GM12878 (cell line): ENCODE data around the gene TMCC2. TPM values are rescaled to one million over a fixed set of nuclear protein-coding genes. Genes with fewer than 3 reads are reported as not detected.

Experiments used
- ATAC-seq: fragments of 200-7000 bp; cut with Tn5 transposase; 3 replicates; pipeline ENCODE4 v1.9.1; 2020; ENCODE audit warnings: mild to moderate bottlenecking, moderate library complexity
- BruUV-seq: library from RNA; stranded (reverse); fragments of 400-500 nt; replicated peaks from 2 replicates; lab custom pipeline; 2021; lab: Mats Ljungman, UMichigan
- CTCF ChIA-PET: fragments of 300-600 bp; sonication (Branson Sonifier 250); formaldehyde crosslinking; extraction: SDS; loops from one replicate; lab custom pipeline; 2021; ENCODE audit warnings: inconsistent platforms; lab: Yijun Ruan, JAX
- POLR2A ChIA-PET: fragments of 350-600 bp; formaldehyde crosslinking; extraction: SDS; loops from one replicate; lab custom pipeline; 2021; ENCODE audit warnings: inconsistent platforms; lab: Charles Lee
- RAD21 ChIA-PET: fragments of 300-600 bp; sonication (Branson Sonifier 250); formaldehyde crosslinking; loops from one replicate; lab custom pipeline; 2023; ENCODE audit warnings: antibody characterized with exemption; ENCODE audit not compliant: unreplicated experiment; lab: Charles Lee
- SMC1A ChIA-PET: fragments of 300-600 bp; sonication (Branson Sonifier 250); formaldehyde crosslinking; loops from one replicate; lab custom pipeline; 2023; ENCODE audit not compliant: unreplicated experiment, uncharacterized antibody; lab: Charles Lee
- DNase-seq: peaks from one replicate; pipeline ENCODE4 v3.0.0-alpha.2; 2011; ENCODE audit warnings: low read depth, low spot score
- FAIRE-seq: peaks from 3 replicates; lab custom pipeline; 2011; peaks lifted over from hg19 to GRCh38; lab: Jason Lieb, UNC
- H2AFZ ChIP-seq: 2 replicates; pipeline ENCODE4 v1.6.0; 2011; ENCODE audit warnings: low read depth, low read length, control low read depth; ENCODE audit not compliant: control insufficient read depth
- H3K27ac ChIP-seq: 2 replicates; pipeline ENCODE4 v1.5.1; 2011; ENCODE audit warnings: control low read depth; ENCODE audit not compliant: control insufficient read depth, insufficient read depth
- H3K27me3 ChIP-seq, 2 experiments: replicated peaks in 1 of 2; 2 replicates each; pipeline versions ENCODE4 v1.6.0 to v1.6.1; 2011; ENCODE audit warnings: low read length in 1 of 2; ENCODE audit not compliant: control insufficient read depth in 2 of 2, insufficient read depth in 2 of 2
- H3K36me3 ChIP-seq, 2 experiments: 2 replicates each; pipeline ENCODE4 v1.5.1; 2011; ENCODE audit warnings: low read length in 1 of 2; ENCODE audit not compliant: control insufficient read depth in 2 of 2, insufficient read depth in 2 of 2
- H3K4me1 ChIP-seq: 2 replicates; pipeline ENCODE4 v1.6.1; 2011; ENCODE audit warnings: mild to moderate bottlenecking, low read length, moderate library complexity, mixed read lengths; ENCODE audit not compliant: control insufficient read depth, insufficient read depth
- H3K4me2 ChIP-seq: 2 replicates; pipeline ENCODE4 v1.6.0; 2011; ENCODE audit warnings: control low read depth; ENCODE audit not compliant: control insufficient read depth, insufficient read depth
- H3K4me3 ChIP-seq: fragments of 200-600 bp; sonication (generic); 2 replicates; pipeline ENCODE4 v1.5.1; 2016
- H3K79me2 ChIP-seq: 2 replicates; pipeline ENCODE4 v1.6.0; 2011; ENCODE audit warnings: low read length; ENCODE audit not compliant: control insufficient read depth, insufficient read depth
- H3K9ac ChIP-seq: 2 replicates; pipeline ENCODE4 v1.8.0; 2011; ENCODE audit warnings: low read length, control low read depth, mixed read lengths; ENCODE audit not compliant: control insufficient read depth, insufficient read depth
- H3K9me3 ChIP-seq: replicated peaks from 3 replicates; pipeline ENCODE4 v1.5.1; 2011; ENCODE audit warnings: mild to moderate bottlenecking, low read length; ENCODE audit not compliant: control insufficient read depth, insufficient read depth
- H4K20me1 ChIP-seq: 2 replicates; pipeline ENCODE4 v1.6.0; 2011; ENCODE audit not compliant: control insufficient read depth, insufficient read depth
- ETV6 ChIP-seq, 2 experiments: fragments of 450-650 bp in 1 of 2; IDR thresholded peaks in 1 of 2; conservative IDR thresholded peaks in 1 of 2; 2 replicates each; pipeline ENCODE4 v1.6.1; 2014; ENCODE audit warnings: antibody characterized with exemption in 1 of 2, borderline replicate concordance in 1 of 2, low read depth in 1 of 2, mild to moderate bottlenecking in 1 of 2, moderate library complexity in 1 of 2
- IKZF1 ChIP-seq: fragments of 450-650 bp; conservative IDR thresholded peaks from 2 replicates; pipeline ENCODE4 v1.6.1; 2017; ENCODE audit warnings: antibody characterized with exemption, mild to moderate bottlenecking
- IRF4 ChIP-seq: IDR thresholded peaks from 2 replicates; pipeline ENCODE4 v1.6.1; 2011; ENCODE audit warnings: low read depth, low read length
- POLR2A ChIP-seq: IDR thresholded peaks from 2 replicates; pipeline ENCODE4 v1.6.1; 2011; ENCODE audit warnings: low read depth, mild to moderate bottlenecking, low read length
- RELB ChIP-seq: fragments of 450-650 bp; IDR thresholded peaks from 2 replicates; pipeline ENCODE4 v1.6.1; 2017; ENCODE audit warnings: low read depth, mild to moderate bottlenecking, moderate library complexity
- SREBF1 ChIP-seq: IDR thresholded peaks from 2 replicates; pipeline ENCODE4 v1.6.1; 2012; ENCODE audit warnings: mild to moderate bottlenecking, low read length
- SREBF2 ChIP-seq: IDR thresholded peaks from 2 replicates; pipeline ENCODE4 v1.6.1; 2012; ENCODE audit warnings: mild to moderate bottlenecking, low read length
- STAT3 ChIP-seq: IDR thresholded peaks from 2 replicates; pipeline ENCODE4 v1.6.1; 2011; ENCODE audit warnings: low read depth, low read length, improper control_type of control experiment
- WRNIP1 ChIP-seq: IDR thresholded peaks from 2 replicates; pipeline ENCODE4 v1.6.1; 2011; ENCODE audit warnings: low read depth, low read length, improper control_type of control experiment, borderline replicate concordance
- ZNF217 ChIP-seq: fragments of 450-650 bp; IDR thresholded peaks from 2 replicates; pipeline ENCODE4 v1.6.1; 2017; ENCODE audit warnings: antibody characterized with exemption, mild to moderate bottlenecking
- ZNF622 ChIP-seq: fragments of 450-650 bp; IDR thresholded peaks from 2 replicates; pipeline ENCODE4 v1.6.1; 2017; ENCODE audit warnings: mild to moderate bottlenecking, inconsistent platforms
- WGBS: methylation state at CpG from one replicate; pipeline ENCODE4 v1.1.6; 2016; ENCODE audit warnings: low lambda C conversion rate; ENCODE audit not compliant: insufficient replicate concordance, insufficient coverage; ENCODE audit errors: missing lambda C conversion rate; 5-methylcytosine and 5-hydroxymethylcytosine counted together
- in situ Hi-C: fragments of 300-500 bp; cut with MboI; formaldehyde crosslinking; loops from 9 replicates; pipeline ENCODE4 v1.14.3; 2018; ENCODE audit warnings: mixed read lengths
- intact Hi-C: fragments of 100-400 bp; cut with micrococcal nuclease; formaldehyde crosslinking; loops from one replicate; pipeline ENCODE4 v1.14.2; 2022; ENCODE audit not compliant: unreplicated experiment
- polyA plus RNA-seq, 11 experiments: library from polyadenylated mRNA; depleted of rRNA in 4 of 11; unstranded in 6 of 11; stranded (reverse) in 5 of 11; fragments of >200 nt; fragmentation: Nextera tagmentation in 4 of 11; fragmentation: Illumina TruSeq in 1 of 11; extraction: Ambion mirVana in 4 of 11; extraction: Trizol in 1 of 11; gene quantifications; 1 replicate in 1 of 11; 2 replicates in 10 of 11; pipeline versions ENCODE4 v1.2.1 to v1.2.3, GENCODE V29; 2011 to 2016; ENCODE audit warnings: inconsistent platforms in 2 of 11, missing spikeins in 2 of 11, low read depth in 1 of 11
- total RNA-seq, 4 experiments: library from RNA; depleted of rRNA in 3 of 4; stranded (reverse); fragments of >200 nt in 3 of 4; fragmentation: Illumina TruSeq in 1 of 4; extraction: Trizol in 1 of 4; gene quantifications; 2 replicates each; pipeline versions ENCODE4 v1.2.1 to v1.2.3, GENCODE V29; 2013 to 2021
- TF ChIP-seq, protein P1 (sequence below): fragments of 450-650 bp; IDR thresholded peaks from 2 replicates; pipeline ENCODE4 v1.6.1; 2016; ENCODE audit warnings: mild to moderate bottlenecking
- TF ChIP-seq, protein P2 (sequence below): fragments of 450-650 bp; IDR thresholded peaks from 2 replicates; pipeline ENCODE4 v1.6.1; 2017; ENCODE audit warnings: mild to moderate bottlenecking, low read depth, inconsistent platforms; ENCODE audit not compliant: poor library complexity, severe bottlenecking

TMCC2 gene
- total and polyA plus RNA-seq, 10 of the 15 experiments (the other 5 are each of a cell fraction or from before 2014, with no cell fraction given): 0.06 to 2.3 (median 0.76) TPM

DNA sequence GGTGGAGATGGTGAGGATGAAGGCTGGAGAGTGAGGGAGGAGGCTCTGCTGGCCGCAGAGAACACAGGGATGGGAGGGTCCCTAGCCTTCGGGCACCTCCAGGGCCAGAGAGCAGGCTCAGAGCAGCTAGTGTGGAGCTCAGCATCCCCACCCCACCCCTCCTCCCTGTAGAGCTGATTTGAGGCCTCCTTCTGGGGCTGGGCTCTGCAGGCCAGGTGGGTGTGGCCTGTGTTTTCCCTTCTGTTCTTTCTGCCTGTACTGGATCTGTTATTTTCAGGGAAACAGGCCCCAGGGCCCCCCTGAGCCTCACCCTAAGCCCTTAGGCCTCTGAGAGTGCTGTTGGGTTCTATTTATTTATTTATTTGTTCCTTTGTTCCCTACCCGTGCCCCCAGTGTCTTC lies 44.8 kb downstream of the TMCC2 start:
- Histone ChIP-seq H3K4me1 (peaks cover 3% of the 10 kb centered on the region; the same call in 1 of the 2 replicates), H3K4me3 (no peak overlapping the region), H3K4me2 (no peak overlapping the region), H3K27me3 (peaks cover 0 to 2% of the 10 kb centered on the region in 2 experiments; a peak in 1 of 4 replicates), H3K9ac (no peak overlapping the region), H3K36me3 (no peaks in the 10 kb centered on the region), H4K20me1 (no peaks in the 10 kb centered on the region), H2AFZ (no peak overlapping the region), H3K79me2 (no peaks in the 10 kb centered on the region), H3K9me3 (no peaks in the 10 kb centered on the region), H3K27ac (no peak overlapping the region)
- ChIA-PET CTCF (interaction anchor here (0.7 to 42.1 kb wide), 15 partner anchors 10 to 251 kb away, joined by 3 to 2333 read pairs (median 6); partner anchors contain the start of genes KLHDC8A and NUAK2), SMC1A (interaction anchor here (0.9 to 25.9 kb wide), 8 partner anchors 12 to 214 kb away, joined by 3 to 1445 read pairs (median 7); partner anchors contain the start of gene NUAK2), RAD21 (interaction anchor here (1.0 to 13.6 kb wide), 10 partner anchors 10 to 252 kb away, joined by 3 to 892 read pairs (median 14); partner anchors contain the start of genes NUAK2 and TMCC2)
- ATAC-seq (no peak), FAIRE-seq (no peak)
- intact Hi-C loops: loop anchor here (2.0 to 10.0 kb wide), 2 partner anchors 212 to 252 kb away; no protein-coding TSS in a partner anchor
- WGBS: 5% methylated on average over 3 of the region's 3 CpGs
- in situ Hi-C loops: loop anchor here (5.0 kb wide), 1 partner anchor 215 kb away; no protein-coding TSS in a partner anchor
- BruUV-seq: no TSS peak
- TF ChIP-seq WRNIP1 (no peak), POLR2A (no peak), IRF4 (no peak), STAT3 (no peak), SREBF2 (no peak), RELB (no peak), ZNF622 (no peak), ZNF217 (no peak), ETV6 (conservative IDR thresholded peaks at IDR 0.05 in 1 of 2, IDR thresholded peaks at IDR 0.05 in 1 of 2; ENCODE audit: borderline replicate concordance in 1 of 2, low read depth in 1 of 2) (no peak), SREBF1 (no peak), IKZF1 (no peak)
- TF ChIP-seq, protein P1, sequence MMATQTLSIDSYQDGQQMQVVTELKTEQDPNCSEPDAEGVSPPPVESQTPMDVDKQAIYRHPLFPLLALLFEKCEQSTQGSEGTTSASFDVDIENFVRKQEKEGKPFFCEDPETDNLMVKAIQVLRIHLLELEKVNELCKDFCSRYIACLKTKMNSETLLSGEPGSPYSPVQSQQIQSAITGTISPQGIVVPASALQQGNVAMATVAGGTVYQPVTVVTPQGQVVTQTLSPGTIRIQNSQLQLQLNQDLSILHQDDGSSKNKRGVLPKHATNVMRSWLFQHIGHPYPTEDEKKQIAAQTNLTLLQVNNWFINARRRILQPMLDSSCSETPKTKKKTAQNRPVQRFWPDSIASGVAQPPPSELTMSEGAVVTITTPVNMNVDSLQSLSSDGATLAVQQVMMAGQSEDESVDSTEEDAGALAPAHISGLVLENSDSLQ: no peak
- TF ChIP-seq, protein P2, sequence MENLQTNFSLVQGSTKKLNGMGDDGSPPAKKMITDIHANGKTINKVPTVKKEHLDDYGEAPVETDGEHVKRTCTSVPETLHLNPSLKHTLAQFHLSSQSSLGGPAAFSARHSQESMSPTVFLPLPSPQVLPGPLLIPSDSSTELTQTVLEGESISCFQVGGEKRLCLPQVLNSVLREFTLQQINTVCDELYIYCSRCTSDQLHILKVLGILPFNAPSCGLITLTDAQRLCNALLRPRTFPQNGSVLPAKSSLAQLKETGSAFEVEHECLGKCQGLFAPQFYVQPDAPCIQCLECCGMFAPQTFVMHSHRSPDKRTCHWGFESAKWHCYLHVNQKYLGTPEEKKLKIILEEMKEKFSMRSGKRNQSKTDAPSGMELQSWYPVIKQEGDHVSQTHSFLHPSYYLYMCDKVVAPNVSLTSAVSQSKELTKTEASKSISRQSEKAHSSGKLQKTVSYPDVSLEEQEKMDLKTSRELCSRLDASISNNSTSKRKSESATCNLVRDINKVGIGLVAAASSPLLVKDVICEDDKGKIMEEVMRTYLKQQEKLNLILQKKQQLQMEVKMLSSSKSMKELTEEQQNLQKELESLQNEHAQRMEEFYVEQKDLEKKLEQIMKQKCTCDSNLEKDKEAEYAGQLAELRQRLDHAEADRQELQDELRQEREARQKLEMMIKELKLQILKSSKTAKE: no peak
- TF ChIP-seq, all 136 proteins: peak for 0
- DNase-seq: no peak
- POLR2A ChIA-PET: interaction anchor here (0.6 to 6.2 kb wide), 4 partner anchors 13 to 50 kb away, joined by 3 to 91 read pairs (median 30); partner anchors contain the start of gene NUAK2
